Left renal pelvis (tissue), 4 donors: Measurements from ENCODE around the gene PHF23. TPM values are rescaled to one million over a fixed set of nuclear protein-coding genes. Genes with fewer than 3 reads are reported as not detected.
A peak's percentile ranks its signal among the peaks of the same experiment; 100 is the strongest.

ENCODE experiments used
- DNase-seq, 4 donors: peaks; one replicate each; pipeline ENCODE4 v3.0.0-alpha.2; 2013; ENCODE audit warnings: low read depth in 4 of 4, low spot score in 3 of 4
- polyA plus RNA-seq, 4 donors: library from polyadenylated mRNA; unstranded; fragments of 120-200 nt; gene quantifications; one replicate each; pipeline ENCODE4 v1.2.1, GENCODE V29; 2013; ENCODE audit not compliant: insufficient read length in 4 of 4

The PHF23 gene
- polyA plus RNA-seq, 4 donors, result 39.1 to 62.6 (median 52.5) TPM

DNA sequence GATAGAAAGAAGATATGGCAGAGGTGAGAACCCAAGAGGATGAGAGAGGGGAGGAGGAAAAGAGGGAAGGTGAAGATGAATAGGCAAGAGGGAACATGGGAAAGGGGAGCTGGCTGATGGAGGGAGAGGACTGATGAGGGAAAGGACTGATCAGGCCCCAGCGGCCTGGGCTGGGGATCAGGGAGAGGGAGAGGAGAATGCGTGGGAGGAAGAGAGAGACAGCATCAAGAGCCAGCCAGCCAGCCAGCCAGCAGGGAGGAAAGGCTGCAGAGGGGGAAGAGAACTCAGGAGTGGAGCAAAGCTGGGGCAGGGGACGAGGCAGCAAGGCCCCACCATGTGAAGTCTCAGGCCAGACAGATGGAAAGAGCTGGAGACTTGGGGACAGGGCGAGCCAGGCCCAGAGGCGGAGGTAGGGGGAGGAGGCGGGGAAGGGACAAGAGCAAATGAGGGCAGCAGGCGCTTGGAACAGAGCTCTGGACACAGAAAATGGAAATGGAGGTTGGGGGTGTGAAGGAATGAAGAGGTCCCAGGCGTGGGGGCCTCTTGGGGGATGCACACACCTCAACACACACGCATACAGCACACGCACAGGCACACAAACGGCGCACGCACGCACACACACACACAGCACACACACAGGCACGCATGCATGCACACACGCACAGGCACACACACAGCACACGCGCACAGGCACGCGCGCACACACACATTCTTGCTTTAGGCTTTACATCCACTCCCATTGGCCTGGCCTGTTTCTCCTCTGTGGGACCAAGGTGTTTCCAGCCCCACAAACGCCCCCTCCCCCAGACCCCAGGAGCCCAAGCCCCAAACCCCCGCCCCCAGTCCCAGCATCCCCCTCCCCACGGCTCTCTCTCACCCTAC lies 31.9 kb downstream of the PHF23 start:
- no peak for DNase-seq

DNA sequence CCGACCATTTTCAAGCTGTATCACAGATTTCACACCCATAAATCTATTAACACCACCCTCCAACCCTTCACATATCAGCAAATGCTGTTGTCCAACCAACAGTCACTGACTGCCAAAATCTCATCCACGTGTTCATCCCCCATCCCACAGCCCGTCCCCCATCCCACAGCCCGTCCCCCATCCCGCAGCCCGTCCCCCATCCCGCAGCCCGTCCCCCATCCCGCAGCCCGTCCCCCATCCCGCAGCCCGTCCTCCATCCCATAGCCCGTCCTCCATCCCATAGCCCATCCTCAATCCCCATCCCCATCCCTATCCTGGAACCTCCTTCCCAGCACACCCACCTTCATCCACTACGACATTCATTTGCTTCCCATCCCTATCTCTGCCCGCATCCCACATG lies 33.7 kb downstream of the PHF23 start:
- no peak for DNase-seq

GRCh38 chr17:7204828-7205461 lies 34.3 kb downstream of the PHF23 start:
- DNase-seq, result peak in 2 of 4 donors; percentile 78 to 79

DNA sequence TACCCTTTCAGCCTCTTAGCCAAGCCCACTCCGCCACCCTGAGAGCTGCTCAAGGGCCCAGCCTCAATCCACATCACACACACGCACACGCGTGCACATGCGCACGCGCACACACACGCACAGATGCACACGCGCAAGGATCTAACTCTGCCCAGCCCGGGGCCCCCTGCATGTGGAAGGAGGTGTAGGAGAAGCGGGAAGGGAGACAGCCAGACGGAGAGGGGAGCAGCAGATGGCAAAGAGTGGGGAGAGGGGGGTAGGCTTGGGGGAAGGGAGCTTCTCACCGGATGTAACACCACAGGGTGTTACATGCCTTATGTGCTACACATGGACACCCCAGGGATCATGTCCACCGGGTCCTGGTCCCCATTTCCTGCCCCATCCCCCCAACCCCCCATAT lies 34.9 kb downstream of the PHF23 start:
- DNase-seq, result no peak

- no peak for DNase-seq
Observed at GRCh38 chr17:7203391-7203790, 35.9 kb downstream of the PHF23 start.

DNA sequence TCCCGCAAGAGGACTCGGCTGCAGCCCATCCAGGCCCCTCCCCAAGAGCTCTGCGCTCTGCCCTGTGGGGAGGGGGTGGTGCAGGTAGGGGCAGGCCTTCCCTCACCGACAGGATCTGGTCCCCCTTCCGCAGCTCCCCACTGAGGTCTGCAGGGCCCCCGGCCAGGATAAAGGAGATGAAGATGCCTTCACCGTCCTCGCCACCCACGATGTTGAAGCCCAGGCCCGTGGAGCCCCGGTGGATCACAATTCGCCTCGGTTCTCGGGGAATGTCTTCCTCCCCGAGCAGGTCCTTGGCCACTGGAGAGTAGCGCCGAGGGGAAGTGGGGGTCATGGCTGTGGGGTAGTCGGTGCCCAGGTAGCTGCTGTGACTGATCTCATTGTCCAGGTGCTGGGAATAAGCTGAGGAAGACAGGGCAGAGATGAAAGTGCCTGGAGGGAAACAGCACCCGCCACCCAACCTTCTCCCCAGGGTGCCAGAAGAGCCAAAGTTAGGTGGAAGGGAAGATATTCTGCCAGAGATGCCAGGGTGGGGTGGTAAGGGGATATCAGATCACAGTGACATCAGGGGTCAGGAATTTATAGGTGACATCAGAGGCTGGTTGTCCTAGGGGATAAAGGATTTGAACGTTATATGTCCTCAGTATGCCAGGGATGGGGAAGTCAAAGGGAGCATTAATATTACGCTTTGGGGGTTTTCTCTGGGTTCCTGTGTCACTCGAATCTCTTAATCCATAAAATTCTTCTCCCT lies 42.4 kb downstream of the PHF23 start:
- DNase-seq, result no peak

DNA sequence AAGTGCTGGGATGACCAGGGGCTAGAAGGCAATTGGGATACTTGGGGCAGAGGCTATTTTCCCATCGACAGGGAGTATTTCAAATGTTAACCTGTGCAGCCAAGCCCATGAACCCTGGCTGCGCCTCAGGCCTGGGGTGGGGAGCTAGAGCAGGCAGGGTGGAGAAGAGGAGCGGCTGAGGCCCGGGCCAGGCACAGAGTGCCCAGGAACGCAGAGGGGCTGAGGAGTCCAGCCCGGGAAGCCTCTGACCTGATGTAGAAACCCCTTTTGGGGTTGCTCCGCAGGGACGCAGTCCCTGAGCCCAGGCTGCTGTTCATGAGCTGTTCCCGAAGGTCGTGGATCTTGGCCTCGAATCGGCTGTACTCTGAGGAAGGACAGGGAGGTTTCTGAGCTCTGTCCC lies 43.3 kb downstream of the PHF23 start:
- no peak for DNase-seq

DNA sequence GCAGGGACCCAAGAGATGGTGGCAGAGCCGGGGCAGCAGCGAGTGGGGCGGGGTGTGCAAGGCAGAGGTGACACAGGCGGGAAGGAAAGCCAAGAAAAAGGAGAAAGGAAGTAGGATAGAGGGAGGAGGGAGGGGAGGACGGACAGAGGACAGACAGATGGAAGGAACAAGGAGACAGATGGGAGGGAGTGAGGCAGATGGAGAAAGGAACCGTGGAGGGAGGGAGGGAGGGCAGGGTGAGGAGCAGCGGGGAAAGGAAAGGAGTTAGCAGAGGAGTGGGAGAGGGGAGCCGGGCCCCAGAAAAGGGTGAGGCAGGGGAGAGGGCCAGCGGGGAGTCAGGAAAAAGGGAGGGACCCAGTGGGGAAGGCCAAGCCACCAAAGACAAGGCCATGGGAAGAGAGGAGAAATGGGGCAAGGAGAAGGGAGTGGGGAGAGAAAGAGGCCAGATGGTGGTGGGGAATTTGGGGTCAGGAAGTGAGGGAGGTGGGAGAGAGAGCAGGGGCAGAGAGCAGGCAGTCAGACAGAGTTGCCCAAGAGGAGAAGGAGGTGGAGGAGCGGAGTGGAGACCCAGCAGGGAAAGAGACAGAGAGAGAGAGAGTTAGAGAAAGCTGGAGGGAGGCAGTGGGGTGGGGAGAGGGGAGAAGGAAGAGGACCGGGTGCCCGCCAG lies 46.9 kb downstream of the PHF23 start:
- DNase-seq, result no peak

- no peak for DNase-seq
Observed at GRCh38 chr17:7191571-7192270, 47.5 kb downstream of the PHF23 start.

DNA sequence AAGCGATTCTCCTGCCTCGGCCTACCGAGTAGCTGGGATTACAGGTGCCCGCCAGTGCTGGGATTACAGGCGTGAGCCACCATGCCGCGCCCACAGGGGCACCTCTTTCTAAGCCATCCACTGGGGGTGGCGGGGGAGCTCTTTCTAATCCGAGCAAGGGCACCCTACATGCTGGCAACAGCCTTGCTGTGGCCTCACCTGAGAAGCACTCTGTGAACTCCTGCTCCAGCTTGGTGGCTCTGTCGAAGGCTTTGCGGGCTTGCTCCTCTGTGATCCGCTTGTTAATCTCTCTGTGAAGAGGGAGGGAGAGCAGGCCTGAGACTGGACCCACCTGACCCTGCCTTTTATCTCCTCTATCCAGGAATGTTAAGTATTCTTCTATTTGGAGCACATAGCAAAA lies 48.2 kb downstream of the PHF23 start:
- DNase-seq, result no peak

DNA sequence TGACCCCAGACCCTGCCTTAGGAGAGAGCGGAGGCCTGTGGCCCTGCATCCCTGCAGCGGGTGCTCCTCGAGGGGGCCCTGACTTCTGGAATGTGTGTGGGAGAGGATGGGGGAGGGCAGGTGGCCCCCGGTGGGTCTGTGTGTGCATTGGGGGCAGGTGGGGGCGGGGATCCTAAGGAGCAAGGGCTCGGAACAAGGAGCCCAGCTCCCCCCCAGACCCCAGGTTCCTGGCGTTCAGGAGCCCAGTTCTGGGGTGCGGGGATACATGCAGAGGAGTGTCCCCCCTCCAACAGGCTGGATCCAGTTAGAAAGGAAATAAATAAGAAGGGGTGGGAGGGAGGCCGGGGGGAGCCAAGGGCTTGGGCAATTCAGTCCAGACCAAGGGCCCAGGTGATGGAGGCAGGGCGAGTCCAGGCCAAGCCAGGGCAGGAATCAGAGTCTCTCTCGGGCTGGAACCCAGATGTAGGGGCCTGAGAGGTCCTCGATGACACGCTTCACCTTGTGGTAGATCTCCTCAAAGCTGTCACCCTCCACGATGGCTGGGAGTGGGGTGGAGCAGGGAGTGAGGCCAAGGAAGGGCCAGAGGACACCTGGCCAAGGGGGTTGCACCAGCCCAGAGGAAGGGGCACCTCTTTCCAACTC lies 48.9 kb downstream of the PHF23 start:
- DNase-seq, result no peak

DNA sequence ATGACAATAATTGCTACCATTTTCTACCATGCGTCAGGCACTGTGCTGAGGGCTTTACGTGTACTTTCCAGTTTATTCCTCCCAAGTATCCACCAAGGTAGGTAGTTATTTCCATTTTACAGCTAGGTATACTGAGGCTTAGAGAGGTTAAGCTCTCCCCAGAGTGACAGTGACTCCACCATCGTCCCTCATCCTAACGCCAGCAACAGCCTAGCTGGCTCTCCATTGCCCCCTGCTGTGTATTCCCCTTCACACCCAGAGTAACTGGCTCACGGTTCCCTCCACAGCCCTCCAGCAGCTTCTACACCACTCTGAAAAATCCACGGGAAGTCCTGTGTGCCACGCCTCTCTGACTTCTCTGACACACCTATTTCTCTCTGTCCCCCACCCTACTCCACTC lies 53.0 kb downstream of the PHF23 start:
- DNase-seq, result no peak

Other genes with a start within 250 kb of the PHF23 start
- 1 to 10 TPM; 1.2 to 3.2 (median 2.1) TPM for gene ALOX12, start 243.4 kb downstream of the PHF23 start, polyA plus RNA-seq
- gene RNASEK, start 226.8 kb downstream of the PHF23 start, polyA plus RNA-seq, result 100 to 1,000 TPM; 108 to 194 (median 188) TPM
- gene BCL6B, start 216.4 kb downstream of the PHF23 start, polyA plus RNA-seq, result 10 to 100 TPM; 20.0 to 25.0 (median 23.9) TPM
- 1 to 10 TPM; 1.5 to 3.8 (median 3.0) TPM for gene SLC16A13, start 203.4 kb downstream of the PHF23 start, polyA plus RNA-seq
- under 1 TPM; 0.37 to 0.93 (median 0.45) TPM for gene SLC16A11, start 195.4 kb downstream of the PHF23 start, polyA plus RNA-seq
- gene CLEC10A, start 159.2 kb downstream of the PHF23 start, polyA plus RNA-seq, result 1 to 10 TPM in 3 of 4 donors, under 1 TPM in 1; 0.99 to 2.0 (median 1.1) TPM
- gene ASGR2, start 124.6 kb downstream of the PHF23 start, polyA plus RNA-seq, result 1 to 10 TPM in 3 of 4 donors, under 1 TPM in 1; 0.92 to 2.0 (median 1.7) TPM
- 1 to 10 TPM; 3.9 to 7.9 (median 5.9) TPM for gene ASGR1, start 60.1 kb downstream of the PHF23 start, polyA plus RNA-seq
- 10 to 100 TPM; 25.8 to 50.7 (median 41.7) TPM for gene DLG4, start 19.6 kb downstream of the PHF23 start, polyA plus RNA-seq
- gene ACADVL, start 19.5 kb downstream of the PHF23 start, polyA plus RNA-seq, result 100 to 1,000 TPM; 318 to 561 (median 453) TPM
- gene DVL2, start 4.9 kb downstream of the PHF23 start, polyA plus RNA-seq, result 10 to 100 TPM; 46.3 to 70.6 (median 51.4) TPM
- 100 to 1,000 TPM; 327 to 487 (median 427) TPM for gene GABARAP, start 3.0 kb upstream of the PHF23 start, polyA plus RNA-seq
- 100 to 1,000 TPM; 146 to 158 (median 156) TPM for gene CTDNEP1, start 12.3 kb upstream of the PHF23 start, polyA plus RNA-seq
- gene ELP5, start 12.8 kb upstream of the PHF23 start, polyA plus RNA-seq, result 10 to 100 TPM; 45.9 to 53.5 (median 48.1) TPM
- gene CLDN7, start 23.0 kb upstream of the PHF23 start, polyA plus RNA-seq, result 10 to 100 TPM in 3 of 4 donors, 1 to 10 TPM in 1; 1.3 to 58.7 (median 50.8) TPM
- 1 to 10 TPM; 1.5 to 2.8 (median 1.9) TPM for gene SLC2A4, start 42.3 kb upstream of the PHF23 start, polyA plus RNA-seq
- gene YBX2, start 55.2 kb upstream of the PHF23 start, polyA plus RNA-seq, result 1 to 10 TPM; 1.9 to 4.1 (median 2.7) TPM
- gene EIF5A, start 68.2 kb upstream of the PHF23 start, polyA plus RNA-seq, result 100 to 1,000 TPM; 247 to 327 (median 311) TPM
- gene GPS2, start 75.9 kb upstream of the PHF23 start, polyA plus RNA-seq, result 100 to 1,000 TPM in 1 of 4 donors, 10 to 100 TPM in 3; 73.8 to 104 (median 90.1) TPM
- 10 to 100 TPM; 25.7 to 43.8 (median 27.8) TPM for gene NEURL4, start 89.9 kb upstream of the PHF23 start, polyA plus RNA-seq
- gene ACAP1, start 97.1 kb upstream of the PHF23 start, polyA plus RNA-seq, result 10 to 100 TPM in 2 of 4 donors, 1 to 10 TPM in 2; 6.9 to 11.0 (median 8.8) TPM
- 10 to 100 TPM; 10.9 to 12.1 (median 11.6) TPM for gene KCTD11, start 112.7 kb upstream of the PHF23 start, polyA plus RNA-seq
- gene TMEM95, start 115.7 kb upstream of the PHF23 start, polyA plus RNA-seq, result not detected
- 1 to 10 TPM in 3 of 4 donors, under 1 TPM in 1; 1.00 to 6.1 (median 5.2) TPM for gene TNK1, start 141.6 kb upstream of the PHF23 start, polyA plus RNA-seq
- 10 to 100 TPM; 30.3 to 48.7 (median 39.6) TPM for gene PLSCR3, start 155.1 kb upstream of the PHF23 start, polyA plus RNA-seq
- gene TMEM256, start 164.6 kb upstream of the PHF23 start, polyA plus RNA-seq, result 10 to 100 TPM; 52.8 to 90.1 (median 80.5) TPM
- 10 to 100 TPM; 21.4 to 55.8 (median 32.8) TPM for gene NLGN2, start 168.4 kb upstream of the PHF23 start, polyA plus RNA-seq
- not detected for gene SPEM1, start 180.9 kb upstream of the PHF23 start, polyA plus RNA-seq
- under 1 TPM in 1 of 4 donors, not detected in 3; 0.18 TPM for gene SPEM2, start 186.2 kb upstream of the PHF23 start, polyA plus RNA-seq
- gene SPEM3, start 189.4 kb upstream of the PHF23 start, polyA plus RNA-seq, result not detected
- 1 to 10 TPM; 1.1 to 4.8 (median 3.8) TPM for gene TMEM102, start 196.0 kb upstream of the PHF23 start, polyA plus RNA-seq
- 10 to 100 TPM in 1 of 4 donors, 1 to 10 TPM in 3; 5.6 to 17.1 (median 8.5) TPM for gene FGF11, start 200.1 kb upstream of the PHF23 start, polyA plus RNA-seq
- gene CHRNB1, start 205.6 kb upstream of the PHF23 start, polyA plus RNA-seq, result 10 to 100 TPM in 2 of 4 donors, 1 to 10 TPM in 2; 9.0 to 15.1 (median 9.8) TPM
- gene ZBTB4, start 240.2 kb upstream of the PHF23 start, polyA plus RNA-seq, result 10 to 100 TPM; 36.1 to 46.1 (median 43.4) TPM
- gene SLC35G6, start 242.0 kb upstream of the PHF23 start, polyA plus RNA-seq, result under 1 TPM in 2 of 4 donors, not detected in 2; 0.12 to 0.46 TPM
- gene POLR2A, start 244.9 kb upstream of the PHF23 start, polyA plus RNA-seq, result 100 to 1,000 TPM; 105 to 159 (median 123) TPM